Stimulated activated CD4-positive, alpha-beta T cell treated with anti-CD3 and anti-CD28 coated beads, Interleukin-1b, Interleukin-23, amount 100 ng/mL, for 48 hours (primary cell): ENCODE results near the gene C3.
"Not testable (repeated sequence)": the region's sequence is repeated elsewhere in the genome, so short reads cannot be mapped to it uniquely, and the experiment has no call there.

Source experiments
- DNase-seq: peaks from one replicate; pipeline ENCODE4 v3.0.0-alpha.2; 2020

C3 gene

DNA sequence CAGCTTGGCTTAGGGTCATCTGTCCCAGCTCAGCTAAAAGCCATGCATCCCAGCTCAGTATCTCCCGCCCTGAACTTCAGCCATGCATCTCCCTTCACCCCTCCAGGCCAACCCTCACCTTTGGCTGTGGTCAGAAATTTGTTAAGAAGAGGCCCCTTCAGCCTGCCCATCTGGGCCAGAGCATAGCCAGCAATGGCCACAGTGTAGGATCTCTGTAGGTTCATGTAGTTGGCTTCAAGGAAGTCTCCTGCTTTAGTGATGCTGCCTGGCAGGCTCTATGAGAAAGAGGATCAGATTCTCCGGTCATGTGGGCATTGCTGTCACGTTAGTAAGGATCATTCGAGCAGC lies 33.8 kb downstream of the C3 start:
- no peak for DNase-seq

DNA sequence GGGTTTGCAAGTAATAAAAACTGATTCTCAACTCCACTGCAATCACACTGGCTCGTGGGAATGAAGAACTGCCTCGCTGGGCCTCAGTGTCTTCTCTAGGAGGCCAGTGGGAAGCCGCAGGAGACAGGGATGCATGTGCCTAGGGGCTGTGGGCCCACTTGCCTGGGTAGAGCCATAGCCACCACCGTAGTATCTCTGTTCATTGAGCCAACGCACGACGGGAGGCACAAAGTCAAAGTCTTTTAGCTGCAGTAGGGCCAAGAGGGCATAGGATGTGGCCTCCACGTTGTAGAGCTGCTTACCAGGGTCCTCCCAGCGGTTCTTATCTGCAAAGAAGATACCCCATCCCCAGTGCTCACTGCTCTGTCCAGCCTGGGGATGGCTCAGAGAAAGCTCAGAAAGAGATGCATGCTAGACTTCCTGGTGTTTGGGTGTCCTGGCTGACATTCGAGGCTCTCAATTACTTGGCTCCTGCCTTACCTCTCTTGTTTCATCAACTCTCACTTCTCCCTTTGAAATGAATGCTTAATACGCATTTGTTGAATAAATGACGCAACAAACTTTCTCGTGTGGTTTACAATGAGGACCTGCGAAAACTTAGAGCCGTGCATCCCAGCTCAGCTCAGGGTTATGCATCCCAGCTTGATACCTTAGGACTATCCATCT lies 34.4 kb downstream of the C3 start:
- DNase-seq, result no peak

DNA sequence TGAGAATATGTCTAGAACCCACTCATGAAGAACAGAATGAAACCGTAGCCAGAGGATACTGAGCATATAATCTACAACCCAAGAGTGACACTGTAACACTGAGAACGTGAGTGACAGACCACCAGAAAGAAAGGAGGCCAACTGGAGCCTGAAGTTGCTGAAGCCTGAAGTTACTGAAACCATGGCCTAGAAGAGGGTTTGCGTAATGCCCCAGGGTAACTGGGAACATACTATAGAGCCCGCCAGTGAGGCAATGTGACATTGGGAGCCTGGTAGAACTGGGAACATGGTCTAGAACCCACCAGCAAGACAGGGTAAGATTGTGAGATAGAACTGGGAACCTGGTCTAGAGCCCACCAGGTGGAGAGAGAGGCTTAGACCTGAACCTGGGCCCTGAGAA lies 35.0 kb downstream of the C3 start:
- DNase-seq, result no peak

DNA sequence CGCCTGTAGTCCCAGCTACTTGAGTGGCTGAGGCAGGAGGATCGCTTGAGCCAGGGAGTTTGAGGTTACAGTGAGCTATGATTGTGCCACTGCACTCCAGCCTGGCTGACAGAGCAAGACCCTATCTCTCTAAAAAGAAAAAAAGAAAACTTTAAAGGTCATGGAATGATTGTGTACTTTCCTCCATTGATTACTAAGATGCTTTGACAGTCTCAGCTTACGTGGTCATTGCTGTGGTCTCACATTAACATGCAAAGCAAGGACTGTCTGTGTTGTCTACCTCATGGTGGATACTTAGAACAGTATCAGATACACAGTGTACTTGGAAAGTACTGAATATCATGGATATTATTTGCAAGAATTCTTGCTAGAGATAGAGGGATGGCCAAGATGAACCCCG lies 36.5 kb downstream of the C3 start:
- no peak for DNase-seq

DNA sequence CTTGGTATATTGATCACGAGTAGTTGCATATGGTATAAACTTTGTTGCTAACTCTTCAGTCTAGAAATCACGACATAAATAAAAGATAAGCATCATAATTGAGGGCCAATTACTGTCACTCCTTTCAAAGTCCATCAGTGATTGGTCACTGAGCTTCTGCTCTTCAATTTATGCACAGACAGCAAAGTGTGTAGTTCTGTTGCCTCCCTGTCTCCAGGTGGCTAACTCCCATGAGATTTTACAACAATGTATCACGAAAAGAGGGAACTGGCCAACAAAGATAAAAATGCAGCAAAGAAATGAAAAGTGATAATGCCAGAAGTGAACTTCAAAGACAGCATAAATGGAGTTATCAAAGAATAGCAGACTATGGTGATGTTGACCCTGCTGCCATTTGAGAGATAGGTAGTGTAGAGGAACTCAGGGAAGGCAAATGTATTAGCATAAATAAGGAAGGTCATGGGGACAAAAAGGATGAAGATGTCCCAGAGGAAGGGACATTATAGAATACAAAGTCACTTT lies 37.8 kb downstream of the C3 start:
- DNase-seq, result no peak

DNA sequence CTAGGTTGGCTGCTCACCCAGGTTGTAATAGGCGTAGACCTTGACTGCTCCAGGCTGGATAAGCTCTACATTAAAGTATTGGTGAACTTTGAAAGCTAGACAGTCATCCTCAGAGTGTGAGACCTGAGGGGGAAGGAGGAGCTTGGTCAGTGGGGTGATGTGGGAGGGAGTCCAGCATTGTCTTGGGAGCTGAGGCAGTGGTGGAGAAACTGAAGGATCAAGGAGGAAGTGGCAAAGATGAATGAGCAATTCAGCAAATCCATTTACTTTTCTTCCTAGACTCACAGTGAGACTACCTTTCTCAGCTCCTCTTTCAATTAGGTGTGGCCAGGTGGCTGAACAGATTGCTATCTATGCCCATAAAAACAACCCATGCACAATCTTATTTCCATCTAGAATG lies 40.3 kb downstream of the C3 start:
- DNase-seq, result no peak

DNA sequence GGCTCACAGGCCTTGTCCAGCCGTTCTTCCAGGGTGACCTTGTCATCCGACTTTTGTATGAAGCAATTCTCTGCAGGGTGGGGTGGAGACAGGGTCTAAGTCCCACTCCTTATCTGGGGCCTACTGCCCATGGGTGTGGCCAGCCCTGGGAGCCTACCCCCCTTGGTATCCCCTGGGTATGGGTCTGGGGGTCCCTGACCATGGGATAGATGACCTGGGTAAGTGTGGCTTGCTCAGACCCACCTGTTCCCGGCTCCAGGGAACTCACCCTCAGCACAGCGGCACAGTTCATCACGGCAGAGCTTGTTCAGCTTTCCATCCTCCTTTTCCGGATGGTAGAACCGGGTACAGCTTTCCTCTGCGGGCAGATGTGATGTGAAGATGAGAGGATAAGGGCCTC lies 41.3 kb downstream of the C3 start:
- no peak for DNase-seq

DNA sequence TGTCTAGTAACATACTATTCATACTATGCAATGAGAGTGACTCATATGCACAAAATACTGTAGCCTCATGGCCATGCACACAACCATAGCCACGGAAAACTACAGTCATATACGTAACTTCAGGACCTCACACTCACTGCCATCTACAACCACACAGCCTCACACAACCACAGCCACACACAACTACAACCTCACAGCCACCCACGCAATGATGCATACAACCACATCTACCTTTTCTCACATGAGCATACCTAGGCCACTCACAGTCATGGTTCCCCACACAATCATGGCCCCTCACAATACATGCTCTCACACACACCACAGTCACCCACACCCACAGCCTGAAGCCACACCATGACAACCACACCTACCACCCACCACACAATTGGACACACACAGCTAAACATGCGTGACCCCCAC lies 41.8 kb downstream of the C3 start:
- peak; percentile 90 for DNase-seq

DNA sequence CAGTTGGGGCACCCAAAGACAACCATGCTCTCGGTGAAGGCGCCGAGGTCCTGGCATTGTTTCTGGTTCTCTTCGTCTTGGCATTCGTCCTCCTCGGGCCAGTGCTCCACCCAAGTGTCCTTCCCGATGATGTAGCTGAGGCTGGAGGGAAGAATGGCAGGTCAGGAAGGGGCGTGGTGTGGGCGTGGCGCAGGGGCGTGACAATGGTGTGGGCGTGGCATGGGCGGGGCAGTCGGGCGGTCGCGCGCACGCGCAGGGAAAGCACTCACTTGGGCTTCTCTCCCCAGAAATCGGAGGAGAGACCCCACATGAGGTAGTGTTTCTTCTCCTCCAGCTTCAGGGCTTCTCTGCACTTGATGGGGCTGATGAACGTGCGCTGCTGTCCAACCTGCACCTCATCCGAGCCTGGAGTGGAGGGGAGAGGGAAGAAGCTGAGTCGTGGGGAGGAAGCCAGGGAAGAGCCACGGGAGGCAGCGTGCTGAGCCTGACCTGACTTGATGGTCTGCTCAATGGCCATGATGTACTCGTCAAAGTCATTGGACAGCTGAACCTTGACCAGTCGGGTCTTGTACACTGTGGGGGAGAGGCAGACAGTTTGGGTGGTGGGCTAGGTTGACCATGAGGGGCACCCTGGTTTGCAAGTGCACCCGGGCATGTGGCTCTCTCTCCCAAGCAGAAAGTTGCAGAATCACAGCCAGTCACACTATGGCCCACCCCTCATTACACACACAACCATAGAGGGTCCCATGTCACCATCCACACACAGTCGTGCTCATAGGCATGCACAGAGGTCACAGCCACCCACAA lies 42.4 kb downstream of the C3 start:
- DNase-seq, result peak; percentile 69

DNA sequence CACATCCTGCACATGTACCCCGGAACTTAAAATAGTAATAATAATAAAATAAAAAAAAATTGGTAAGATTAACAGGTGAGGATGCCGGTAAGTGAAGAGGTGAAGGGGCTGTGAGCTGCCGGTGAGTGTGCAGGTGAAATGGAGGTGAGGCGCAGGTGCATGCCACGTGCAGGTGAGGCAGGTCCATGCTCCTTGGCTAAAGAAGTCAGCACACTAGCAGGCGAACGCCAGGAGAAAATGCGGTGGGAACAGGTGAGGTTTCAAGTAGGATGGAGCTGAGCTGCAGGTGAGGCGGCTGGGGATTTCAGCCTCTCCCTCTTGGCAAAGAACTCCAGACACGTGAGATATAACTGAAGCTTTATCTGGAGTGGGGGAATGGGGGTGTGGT lies 43.0 kb downstream of the C3 start:
- no peak for DNase-seq

DNA sequence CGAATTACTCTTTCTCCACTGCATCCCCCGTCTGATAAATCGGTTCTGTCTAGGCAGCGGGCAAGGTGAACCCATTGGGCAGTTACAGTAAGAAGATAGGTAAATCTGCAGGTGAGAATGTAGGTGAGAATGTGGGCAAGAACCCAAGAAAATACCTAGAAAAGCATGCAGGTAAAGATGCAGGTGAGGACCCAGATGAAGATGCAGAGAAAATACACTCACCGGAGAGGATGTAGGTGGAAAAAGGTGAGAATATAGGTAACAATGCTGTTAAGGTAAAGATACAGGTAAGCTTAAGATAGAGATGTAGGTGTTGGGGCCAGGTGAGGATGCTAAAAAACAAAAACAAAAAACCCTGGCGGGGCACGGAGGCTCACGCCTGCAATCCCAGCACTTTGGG lies 44.2 kb downstream of the C3 start:
- DNase-seq, result no peak

DNA sequence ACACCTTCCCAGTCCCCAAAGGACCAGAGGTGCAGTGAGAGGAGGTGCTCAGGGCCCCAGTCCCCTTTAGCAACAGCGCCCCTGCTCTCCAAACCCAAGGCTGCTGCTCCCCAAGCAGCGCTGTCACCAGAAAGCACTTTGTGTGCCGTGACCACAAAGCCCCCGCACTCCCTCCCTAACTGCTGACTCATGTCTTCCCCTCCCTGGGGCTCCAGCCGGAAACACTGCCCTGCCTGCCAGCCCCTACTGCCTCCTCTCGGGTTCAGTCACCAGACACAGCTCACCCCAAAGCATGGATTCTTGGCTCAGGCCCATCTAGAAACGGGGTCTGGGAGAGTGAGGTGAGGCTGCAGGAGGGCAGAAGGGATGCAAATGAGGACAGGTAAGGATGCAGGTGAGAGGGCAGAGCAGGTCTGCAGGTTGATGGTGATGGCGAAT lies 45.6 kb downstream of the C3 start:
- DNase-seq, result peak; percentile 96

DNA sequence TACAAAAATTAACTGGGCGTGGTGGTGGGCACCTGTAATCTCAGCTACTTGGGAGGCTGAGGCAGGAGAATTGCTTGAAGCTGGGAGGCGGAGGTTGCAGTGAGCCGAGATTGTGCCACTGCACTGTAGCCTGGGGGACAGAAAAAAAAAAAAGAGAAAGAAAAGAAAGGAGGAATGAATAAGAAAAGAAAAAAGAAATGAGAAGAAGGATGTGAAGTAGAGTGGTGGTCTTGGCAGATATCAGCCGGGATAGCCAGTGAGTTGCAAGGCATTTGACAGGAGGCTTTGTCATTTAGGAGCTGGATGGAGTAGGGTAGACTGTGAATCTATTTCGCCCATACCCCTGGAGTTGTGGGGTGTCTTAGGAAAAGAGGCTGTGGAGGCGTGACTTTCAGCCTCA lies 46.0 kb downstream of the C3 start:
- DNase-seq, result not testable (repeated sequence)

DNA sequence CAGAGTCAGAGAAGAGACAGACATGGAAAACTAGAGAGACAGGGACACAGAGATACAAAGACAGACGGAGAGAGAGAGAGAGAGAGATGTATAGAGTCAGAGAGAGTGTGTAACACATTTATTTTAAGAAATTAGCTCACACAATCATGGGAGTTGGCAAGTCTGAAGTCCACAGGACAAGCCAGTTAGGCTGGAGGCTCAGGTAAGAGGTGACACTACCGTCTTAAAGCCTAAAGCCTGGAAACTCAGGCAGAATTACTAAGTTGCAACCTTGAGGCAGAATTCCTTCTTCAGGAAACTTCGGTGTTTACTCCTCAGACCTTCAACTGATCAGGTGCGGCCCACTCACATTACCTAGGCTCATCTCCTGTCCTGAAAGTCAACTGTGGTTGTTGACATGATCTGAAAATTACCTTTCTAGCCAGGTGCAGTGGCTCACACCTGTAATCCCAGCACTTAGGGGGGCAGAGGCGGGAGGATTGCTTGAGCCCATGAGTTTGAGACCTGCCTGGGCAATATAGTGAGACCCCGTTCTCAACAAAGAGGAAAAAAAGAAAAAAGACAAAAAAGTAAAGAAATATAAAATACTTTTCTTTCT lies 47.7 kb downstream of the C3 start:
- DNase-seq, result no peak

DNA sequence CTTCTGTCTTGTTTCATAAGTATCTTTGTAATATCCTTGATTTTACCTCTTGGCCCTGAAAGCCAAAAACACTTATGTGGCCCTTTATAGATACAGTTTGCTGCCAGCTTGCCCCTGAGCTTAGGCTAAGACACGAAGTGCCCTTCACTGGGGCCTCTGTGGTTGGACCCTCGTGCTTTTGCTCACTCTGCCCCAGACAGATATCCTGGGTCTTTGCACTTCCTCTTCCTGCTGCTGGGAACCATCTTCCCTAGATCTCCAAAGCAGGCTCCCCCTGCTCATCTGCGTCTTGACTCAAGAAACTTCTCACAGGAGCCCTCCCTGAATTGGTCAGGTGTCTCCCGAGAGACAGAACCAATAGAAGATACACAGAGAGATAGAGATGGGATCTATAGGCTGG lies 48.5 kb downstream of the C3 start:
- no peak for DNase-seq

DNA sequence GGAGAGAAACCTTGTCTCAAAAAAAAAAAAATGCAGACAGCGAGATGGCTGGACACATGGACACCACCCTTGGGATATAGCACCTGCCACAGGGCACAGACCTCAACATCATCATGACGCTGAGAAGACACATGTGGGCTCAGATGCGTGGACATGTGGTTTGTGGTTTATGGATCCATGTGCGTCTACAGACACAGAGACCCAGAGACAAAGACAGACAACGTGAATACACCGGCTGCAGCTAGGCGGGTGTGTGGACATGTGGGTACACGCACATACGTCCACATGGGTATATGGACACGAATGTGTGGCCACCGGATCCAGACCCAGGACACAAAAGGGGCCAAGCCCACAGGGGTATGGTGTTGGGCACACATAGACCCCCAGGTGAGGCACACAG lies 51.8 kb downstream of the C3 start:
- peak; percentile 45 for DNase-seq

DNA sequence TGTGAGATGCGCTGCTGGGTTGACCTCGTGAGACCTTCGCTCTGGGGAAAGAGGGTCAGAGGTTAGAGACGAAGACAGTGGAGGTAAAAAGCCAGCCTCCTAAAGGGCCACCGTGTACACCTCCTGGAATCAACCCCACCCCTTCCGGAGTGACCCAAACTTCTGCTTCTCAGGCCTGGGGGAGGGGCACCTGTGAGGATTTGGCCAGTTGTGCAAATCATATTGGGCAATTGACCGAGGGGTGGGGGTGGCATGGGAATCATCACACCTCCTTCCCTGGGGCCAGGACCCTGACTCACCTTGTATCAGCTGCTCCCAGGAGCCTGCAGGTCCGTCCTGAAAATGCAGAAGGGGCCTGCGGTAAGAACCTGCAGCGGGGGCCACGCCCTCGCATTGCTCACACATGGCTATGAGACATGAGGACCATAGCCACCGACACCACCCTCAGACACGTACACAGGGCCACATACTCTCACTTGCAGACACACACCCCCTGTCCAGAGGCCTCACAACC lies 53.3 kb downstream of the C3 start:
- DNase-seq, result peak; percentile 45

DNA sequence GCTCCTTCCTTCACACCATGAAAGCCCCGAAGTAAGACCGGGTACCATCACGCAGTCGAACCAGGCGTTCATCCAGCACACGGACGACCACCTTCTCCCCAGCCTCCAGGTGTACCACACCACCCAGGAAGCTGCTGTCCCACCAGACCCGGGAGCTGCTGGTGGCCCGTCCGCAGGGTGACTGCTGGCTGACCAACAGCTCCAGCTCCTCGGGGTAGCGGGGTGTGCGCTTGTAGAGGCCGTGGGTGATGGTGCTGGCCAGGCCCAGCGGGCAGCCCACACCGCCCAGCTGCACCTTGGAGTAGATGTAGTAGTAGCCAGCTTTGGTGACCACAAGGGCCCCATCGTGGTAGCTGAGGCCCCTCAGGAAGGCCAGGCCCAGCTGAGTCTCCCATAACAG lies 55.5 kb downstream of the C3 start:
- DNase-seq, result no peak

DNA sequence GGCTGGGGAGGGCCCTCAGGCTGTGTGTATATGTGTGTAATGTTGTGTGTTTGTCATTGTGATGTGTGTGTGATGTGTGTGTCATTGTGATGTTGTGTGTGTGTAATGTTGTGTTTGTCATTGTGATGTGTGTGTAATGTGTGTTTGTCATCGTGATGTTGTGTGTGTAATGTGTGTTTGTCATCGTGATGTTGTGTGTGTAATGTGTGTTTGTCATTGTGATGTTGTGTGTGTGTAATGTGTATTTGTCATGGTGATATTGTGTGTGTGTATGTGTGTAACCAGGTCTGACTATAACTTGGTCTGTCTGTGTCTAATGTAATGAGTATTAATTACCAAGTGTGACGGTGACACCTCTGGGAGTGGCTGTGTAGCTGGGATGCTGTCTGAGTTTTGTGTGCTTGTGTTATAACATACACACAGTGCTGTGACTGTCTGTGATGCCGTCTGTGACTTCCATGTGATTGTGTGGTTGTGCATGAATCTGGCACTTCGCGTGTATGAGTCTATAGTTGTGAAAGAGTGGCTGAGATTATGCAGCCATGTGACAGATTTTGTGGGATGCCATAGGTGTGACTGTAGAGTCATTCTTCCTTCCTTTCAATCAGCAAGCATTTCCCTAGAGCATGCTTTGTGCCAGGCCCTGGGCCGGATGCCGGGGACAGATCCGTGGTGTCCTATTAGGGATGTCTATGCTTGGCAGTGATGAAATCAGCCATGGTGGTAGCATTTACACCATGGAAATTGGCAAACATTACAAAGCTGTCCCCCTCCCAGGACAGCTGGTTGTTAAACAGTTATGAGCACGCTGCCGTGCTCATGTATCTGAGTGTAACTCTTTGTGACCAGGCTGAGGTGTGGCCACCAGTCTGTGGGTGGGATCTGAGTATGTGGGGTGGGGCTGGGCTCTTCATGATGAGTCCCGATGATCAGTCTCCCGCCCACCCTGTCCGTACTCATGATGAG lies 56.9 kb downstream of the C3 start:
- peak; percentile 64 for DNase-seq

DNA sequence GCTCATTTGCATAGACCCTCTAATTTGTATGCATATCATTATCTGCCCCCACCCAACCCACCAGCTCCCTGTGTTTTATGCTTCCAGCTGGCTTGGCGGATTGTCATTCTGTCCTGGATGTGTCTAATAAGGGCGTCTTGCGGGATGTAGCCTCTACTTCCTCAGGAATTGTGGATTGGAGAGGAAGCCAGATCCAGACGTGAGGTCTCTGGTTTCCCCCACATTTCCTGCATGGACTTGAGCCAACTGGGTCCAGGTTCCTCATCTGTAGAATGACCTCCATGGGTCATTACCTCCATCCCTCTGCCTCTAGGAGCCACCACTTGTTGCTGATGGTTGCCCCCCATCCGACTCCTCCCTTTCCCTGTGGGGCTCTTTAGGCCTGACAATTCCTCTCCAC lies 57.7 kb downstream of the C3 start:
- DNase-seq, result no peak

DNA sequence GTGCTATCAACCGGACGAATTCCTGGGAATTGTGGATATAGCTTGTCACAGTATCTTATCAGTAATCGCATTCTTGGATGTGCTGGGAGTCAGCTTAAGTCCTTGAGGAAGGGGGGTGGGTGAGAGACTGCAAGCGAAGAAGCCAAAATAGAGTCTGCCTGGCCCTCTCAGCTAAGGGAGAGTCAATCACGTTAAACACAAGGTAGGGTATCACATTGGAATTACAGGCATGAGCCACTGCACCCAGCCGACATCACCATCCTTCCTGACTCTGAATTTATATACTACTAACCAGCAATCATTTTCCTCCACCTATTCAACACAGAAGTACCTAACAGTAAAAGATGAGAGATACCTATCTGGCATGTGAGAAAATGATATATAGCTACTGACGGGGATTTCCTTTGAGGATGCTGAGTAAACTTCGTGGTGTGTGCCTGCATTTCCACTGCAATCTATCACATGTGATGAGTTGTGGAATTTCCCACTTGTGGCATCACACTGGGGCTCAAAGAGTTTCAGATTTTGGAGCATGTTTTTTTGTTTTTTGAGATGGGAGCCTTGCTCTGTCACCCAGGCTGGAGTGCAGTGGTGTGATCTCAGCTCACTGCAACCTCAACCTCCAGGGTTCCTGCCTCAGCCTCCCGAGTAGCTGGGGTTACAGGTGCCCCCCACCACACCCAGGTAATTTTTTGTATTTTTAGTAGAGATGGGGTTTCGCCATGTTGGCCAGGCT lies 58.8 kb downstream of the C3 start:
- DNase-seq, result peak; percentile 79

DNA sequence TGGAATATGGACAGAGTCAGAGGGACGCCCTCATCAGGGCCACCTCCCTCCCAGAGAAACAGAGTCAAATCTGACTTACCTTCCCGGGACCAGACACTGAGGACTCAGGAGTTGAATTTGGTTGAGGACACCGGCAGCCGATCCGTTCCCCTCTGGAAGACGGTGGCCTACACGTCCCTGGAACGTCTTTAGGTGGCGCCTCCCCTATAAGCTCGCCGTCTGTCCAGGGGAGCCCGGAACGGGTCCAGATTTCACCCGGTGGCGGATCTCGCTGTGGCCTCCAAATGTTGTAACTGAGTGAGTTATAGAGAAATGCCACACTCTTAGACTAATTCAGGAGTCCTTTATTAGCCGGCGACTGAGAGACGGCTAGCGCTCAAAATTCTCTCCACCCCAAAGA lies 59.5 kb downstream of the C3 start:
- DNase-seq, result no peak
